GM21423 (cell line): Measurements from ENCODE around the gene SYF2.
"Not testable (repeated sequence)": the region's sequence is repeated elsewhere in the genome, so short reads cannot be mapped to it uniquely, and the experiment has no call there.

ENCODE experiments used
- ATAC-seq: cut with Tn5 transposase; IDR thresholded peaks from one replicate; pipeline ENCODE4 v1.9.1; 2021; ENCODE audit warnings: mild to moderate bottlenecking, moderate library complexity; ENCODE audit not compliant: unreplicated experiment

The SYF2 gene

GRCh38 chr1:25232027-25232865, at the start of gene SYF2:
TSS of gene SYF2 (minus strand) at chr1:25232502. CDS start at chr1:25232467, 35 bp downstream.
- ATAC-seq = peak; percentile 83

GRCh38 chr1:25279693-25280111, 47.4 kb upstream of the SYF2 start:
- not testable (repeated sequence) for ATAC-seq

- not testable (repeated sequence) for ATAC-seq
These were observed 46.5 kb upstream of the SYF2 start for GRCh38 chr1:25278790-25279189.

GRCh38 chr1:25278358-25278757, 46.1 kb upstream of the SYF2 start:
- not testable (repeated sequence) for ATAC-seq

- not testable (repeated sequence) for ATAC-seq
These were observed 45.0 kb upstream of the SYF2 start for GRCh38 chr1:25277295-25277694.

GRCh38 chr1:25275648-25276047, 43.3 kb upstream of the SYF2 start:
- ATAC-seq = not testable (repeated sequence)

- not testable (repeated sequence) for ATAC-seq
These were observed 39.9 kb upstream of the SYF2 start, which contains the start of gene RHD for GRCh38 chr1:25272238-25272637. TSS of gene RHD (plus strand) at chr1:25272509. CDS start at chr1:25272548, 39 bp downstream.

- ATAC-seq = not testable (repeated sequence)
These were observed 36.0 kb upstream of the SYF2 start for GRCh38 chr1:25268143-25268760.

- peak; percentile 67 for ATAC-seq
These were observed 35.2 kb upstream of the SYF2 start for GRCh38 chr1:25267288-25268142.

- ATAC-seq = peak; percentile 24
These were observed 34.4 kb upstream of the SYF2 start for GRCh38 chr1:25266554-25267287.

- not testable (repeated sequence) for ATAC-seq
These were observed 28.0 kb upstream of the SYF2 start for GRCh38 chr1:25260336-25260735.

GRCh38 chr1:25259813-25260212, 27.5 kb upstream of the SYF2 start:
- not testable (repeated sequence) for ATAC-seq

- ATAC-seq = no peak
These were observed 24.9 kb upstream of the SYF2 start for GRCh38 chr1:25257196-25257595.

GRCh38 chr1:25256578-25256965, 24.3 kb upstream of the SYF2 start:
- no peak for ATAC-seq

GRCh38 chr1:25255706-25256577, 23.6 kb upstream of the SYF2 start:
- ATAC-seq = no peak

- ATAC-seq = no peak
These were observed 21.6 kb upstream of the SYF2 start for GRCh38 chr1:25253911-25254310.

GRCh38 chr1:25247829-25248754, 15.8 kb upstream of the SYF2 start:
- ATAC-seq = peak; percentile 42
